Measurements from ENCODE around the gene USP48.
A peak's percentile ranks its signal among the peaks of the same experiment; 100 is the strongest.
"Not testable (repeated sequence)": the region's sequence is repeated elsewhere in the genome, so short reads cannot be mapped to it uniquely, and the experiment has no call there.

Gene USP48

GRCh38 chr1:21685946-21686678, 96.8 kb downstream of the USP48 start:
- no peak for DNase-seq

- no peak for DNase-seq
Measured at GRCh38 chr1:21681426-21681825, 101.5 kb downstream of the USP48 start.

GRCh38 chr1:21680918-21681317, 102.0 kb downstream of the USP48 start:
- DNase-seq, result peak; percentile 20

- DNase-seq, result no peak
Measured at GRCh38 chr1:21680381-21680780, 102.6 kb downstream of the USP48 start.

GRCh38 chr1:21677168-21677567, 105.8 kb downstream of the USP48 start:
- no peak for DNase-seq

- no peak for DNase-seq
Measured at GRCh38 chr1:21674957-21675356, 108.0 kb downstream of the USP48 start.

- not testable (repeated sequence) for DNase-seq
Measured at GRCh38 chr1:21673853-21674252, 109.1 kb downstream of the USP48 start.

- DNase-seq, result no peak
Measured at GRCh38 chr1:21673277-21673780, 109.6 kb downstream of the USP48 start.

- no peak for DNase-seq
Measured at GRCh38 chr1:21672478-21673276, 110.3 kb downstream of the USP48 start.

- DNase-seq, result no peak
Measured at GRCh38 chr1:21671915-21672314, 111.0 kb downstream of the USP48 start.

- DNase-seq, result no peak
Measured at GRCh38 chr1:21670956-21671902, 111.7 kb downstream of the USP48 start.

GRCh38 chr1:21670059-21670881, 112.7 kb downstream of the USP48 start:
- DNase-seq, result no peak

GRCh38 chr1:21669258-21670058, 113.5 kb downstream of the USP48 start, which contains the start of gene RAP1GAP:
TSS of gene RAP1GAP (minus strand) at chr1:21669357. CDS start at chr1:21620032, 49,325 bp downstream.
- no peak for DNase-seq

GRCh38 chr1:21668951-21669257, 114.0 kb downstream of the USP48 start:
- DNase-seq, result no peak

GRCh38 chr1:21668232-21668950, 114.6 kb downstream of the USP48 start:
- no peak for DNase-seq

- DNase-seq, result no peak
Measured at GRCh38 chr1:21667348-21668231, 115.4 kb downstream of the USP48 start.

GRCh38 chr1:21666576-21667320, 116.2 kb downstream of the USP48 start:
- DNase-seq, result no peak

- DNase-seq, result no peak
Measured at GRCh38 chr1:21665711-21666575, 117.0 kb downstream of the USP48 start.

Measured in amniotic stem cell (primary cell).